IMR-90 (cell line): ENCODE results near the gene OGA. TPM values are rescaled to one million over a fixed set of nuclear protein-coding genes. Genes with fewer than 3 reads are reported as not detected.

ENCODE experiments used
- ATAC-seq: fragments of 200-7000 bp; cut with Tn5 transposase; 2 replicates; pipeline ENCODE4 v1.9.1; 2020; ENCODE audit warnings: low read depth, mild to moderate bottlenecking, moderate library complexity
- BruUV-seq: library from RNA; stranded (reverse); fragments of 400-500 nt; replicated peaks from 2 replicates; lab custom pipeline; 2021; lab: Mats Ljungman, UMichigan
- CTCF ChIA-PET: fragments of 300-600 bp; formaldehyde crosslinking; extraction: SDS; loops from one replicate; lab custom pipeline; 2021; ENCODE audit warnings: antibody characterized with exemption; lab: Yijun Ruan, JAX
- POLR2A ChIA-PET: fragments of 300-600 bp; sonication (Branson Sonifier 250); formaldehyde crosslinking; loops from one replicate; lab custom pipeline; 2022; ENCODE audit warnings: antibody characterized with exemption; ENCODE audit not compliant: unreplicated experiment; lab: Charles Lee
- DNase-seq: peaks from one replicate; pipeline ENCODE4 v3.0.0; 2013
- H2AFZ ChIP-seq: replicated peaks from 2 replicates; pipeline ENCODE3; 2013; ENCODE audit warnings: low read length, mild to moderate bottlenecking; ENCODE audit not compliant: poor library complexity
- H2AK5ac ChIP-seq: 2 replicates; pipeline ENCODE4 v1.6.1; 2013; ENCODE audit warnings: low read depth, low read length, inconsistent platforms
- H2AK9ac ChIP-seq: replicated peaks from 2 replicates; pipeline ENCODE3; 2013; ENCODE audit warnings: mild to moderate bottlenecking, low read depth, low read length, moderate library complexity; ENCODE audit not compliant: poor library complexity
- H2BK120ac ChIP-seq: 2 replicates; pipeline ENCODE4 v1.6.1; 2013; ENCODE audit warnings: low read depth, low read length, inconsistent platforms
- H2BK15ac ChIP-seq: 3 replicates; pipeline ENCODE4 v1.6.1; 2013; ENCODE audit warnings: low read depth, low read length, inconsistent platforms
- H2BK20ac ChIP-seq: 2 replicates; pipeline ENCODE4 v1.6.1; 2013; ENCODE audit warnings: low read depth, mild to moderate bottlenecking, inconsistent platforms, low read length, moderate library complexity
- H2BK5ac ChIP-seq: 2 replicates; pipeline ENCODE4 v1.6.1; 2013; ENCODE audit warnings: mild to moderate bottlenecking, low read depth, low read length, inconsistent platforms; ENCODE audit not compliant: poor library complexity, severe bottlenecking
- H3K14ac ChIP-seq: replicated peaks from 2 replicates; pipeline ENCODE4 v1.6.1; 2013; ENCODE audit warnings: low read depth, low read length, inconsistent platforms
- H3K18ac ChIP-seq: 2 replicates; pipeline ENCODE4 v1.6.1; 2013; ENCODE audit warnings: low read depth, low read length, control low read depth
- H3K23ac ChIP-seq: 2 replicates; pipeline ENCODE4 v1.6.1; 2013; ENCODE audit warnings: low read depth, low read length, inconsistent platforms
- H3K27ac ChIP-seq: 2 replicates; pipeline ENCODE4 v1.5.1; 2013; ENCODE audit warnings: mild to moderate bottlenecking, control low read depth, low read length; ENCODE audit not compliant: insufficient read depth
- H3K27me3 ChIP-seq: 2 replicates; pipeline ENCODE4 v1.6.1; 2013; ENCODE audit warnings: low read length; ENCODE audit not compliant: control insufficient read depth, insufficient read depth
- H3K36me3 ChIP-seq: 2 replicates; pipeline ENCODE4 v1.6.1; 2013; ENCODE audit warnings: low read length, mixed read lengths; ENCODE audit not compliant: control insufficient read depth, insufficient read depth
- H3K4ac ChIP-seq: 2 replicates; pipeline ENCODE4 v1.6.1; 2013; ENCODE audit warnings: low read depth, low read length, inconsistent platforms
- H3K4me1 ChIP-seq: 2 replicates; pipeline ENCODE4 v1.6.1; 2013; ENCODE audit warnings: low read length, mixed read lengths; ENCODE audit not compliant: control insufficient read depth, insufficient read depth
- H3K4me2 ChIP-seq: 2 replicates; pipeline ENCODE4 v1.6.1; 2013; ENCODE audit warnings: low read depth, mild to moderate bottlenecking, control low read depth, low read length, moderate library complexity
- H3K4me3 ChIP-seq: 2 replicates; pipeline ENCODE4 v1.5.1; 2013; ENCODE audit warnings: low read depth, mild to moderate bottlenecking, control low read depth, low read length, moderate library complexity; ENCODE audit not compliant: insufficient read depth
- H3K56ac ChIP-seq: 2 replicates; pipeline ENCODE4 v1.6.1; 2013; ENCODE audit warnings: low read length, inconsistent platforms; ENCODE audit not compliant: insufficient read depth; ENCODE audit errors: extremely low read depth
- H3K79me1 ChIP-seq, 2 experiments: 2 replicates each; pipeline ENCODE4 v1.6.1; 2013; ENCODE audit warnings: low read length in 2 of 2, inconsistent platforms in 1 of 2, low read depth in 1 of 2
- H3K9ac ChIP-seq: 2 replicates; pipeline ENCODE4 v1.6.1; 2013; ENCODE audit warnings: low read depth, low read length, control low read depth
- H3K9me1 ChIP-seq: 2 replicates; pipeline ENCODE4 v1.6.1; 2013; ENCODE audit warnings: low read length, inconsistent platforms; ENCODE audit not compliant: insufficient read depth
- H3K9me3 ChIP-seq: 2 replicates; pipeline ENCODE4 v1.6.1; 2013; ENCODE audit warnings: low read length; ENCODE audit not compliant: control insufficient read depth, insufficient read depth
- H4K20me1 ChIP-seq: 2 replicates; pipeline ENCODE4 v1.6.1; 2013; ENCODE audit warnings: low read length, inconsistent platforms; ENCODE audit not compliant: insufficient read depth
- H4K5ac ChIP-seq: 2 replicates; pipeline ENCODE4 v1.6.1; 2013; ENCODE audit warnings: mild to moderate bottlenecking, low read depth, low read length, control low read depth
- H4K8ac ChIP-seq, 2 experiments: 2 replicates each; pipeline ENCODE4 v1.6.1; 2013; ENCODE audit warnings: low read depth in 2 of 2, low read length in 2 of 2, control low read depth in 1 of 2, inconsistent platforms in 1 of 2
- H4K91ac ChIP-seq: 2 replicates; pipeline ENCODE4 v1.6.1; 2013; ENCODE audit warnings: low read depth, low read length, inconsistent platforms; ENCODE audit not compliant: insufficient read depth
- BHLHE40 ChIP-seq: fragments of 150-350 bp; IDR thresholded peaks from 2 replicates; pipeline ENCODE4 v1.6.1; 2016; ENCODE audit warnings: mild to moderate bottlenecking, low read depth, low read length
- CEBPB ChIP-seq: IDR thresholded peaks from 2 replicates; pipeline ENCODE4 v1.6.1; 2012; ENCODE audit warnings: low read depth, low read length, improper control_type of control experiment
- FOS ChIP-seq: fragments of 150-350 bp; IDR thresholded peaks from 2 replicates; pipeline ENCODE4 v1.6.1; 2016; ENCODE audit warnings: low read depth, low read length
- MAFK ChIP-seq: IDR thresholded peaks from 2 replicates; pipeline ENCODE4 v1.6.1; 2012; ENCODE audit warnings: low read depth, low read length, improper control_type of control experiment
- MAZ ChIP-seq: IDR thresholded peaks from 2 replicates; pipeline ENCODE4 v1.6.1; 2012; ENCODE audit warnings: low read depth, mild to moderate bottlenecking, low read length, improper control_type of control experiment, moderate library complexity, borderline replicate concordance
- MXI1 ChIP-seq: IDR thresholded peaks from 2 replicates; pipeline ENCODE4 v1.6.1; 2012; ENCODE audit warnings: low read depth, mild to moderate bottlenecking, low read length, moderate library complexity, borderline replicate concordance
- NFE2L2 ChIP-seq: fragments of 150-350 bp; IDR thresholded peaks from 2 replicates; pipeline ENCODE4 v1.6.1; 2016; ENCODE audit warnings: low read depth, mild to moderate bottlenecking, low read length
- POLR2A ChIP-seq: IDR thresholded peaks from 2 replicates; pipeline ENCODE4 v1.6.1; 2012; ENCODE audit warnings: mild to moderate bottlenecking, low read depth, low read length
- RAD21 ChIP-seq: IDR thresholded peaks from 2 replicates; pipeline ENCODE4 v1.6.1; 2012; ENCODE audit warnings: low read length, improper control_type of control experiment
- RCOR1 ChIP-seq: IDR thresholded peaks from 2 replicates; pipeline ENCODE4 v1.6.1; 2012; ENCODE audit warnings: mild to moderate bottlenecking, low read length, improper control_type of control experiment; ENCODE audit not compliant: insufficient replicate concordance
- RFX5 ChIP-seq: IDR thresholded peaks from 2 replicates; pipeline ENCODE4 v1.8.0; 2012; ENCODE audit warnings: low read depth, mild to moderate bottlenecking, low read length, moderate library complexity
- WGBS, 2 experiments: methylation state at CpG; one replicate each; pipeline versions ENCODE4 v1.1.5 to v1.1.7; 2013; ENCODE audit warnings: missing lambda C conversion rate in 2 of 2; ENCODE audit not compliant: insufficient read length in 1 of 2; ENCODE audit errors: extremely low coverage in 2 of 2; 5-methylcytosine and 5-hydroxymethylcytosine counted together
- dilution Hi-C: fragments of 300-500 bp; cut with HindIII; formaldehyde crosslinking; loops from one replicate; pipeline ENCODE4 v1.14.3; 2018; ENCODE audit warnings: low sequenced_read_pairs; ENCODE audit not compliant: unreplicated experiment
- in situ Hi-C: fragments of 300-500 bp; cut with MboI; formaldehyde crosslinking; loops from 3 replicates; pipeline ENCODE4 v1.14.3; 2019; ENCODE audit warnings: low sequenced_read_pairs, inconsistent platforms, mixed read lengths
- intact Hi-C: fragments of 100-400 bp; cut with micrococcal nuclease; formaldehyde crosslinking; loops from 2 replicates; pipeline ENCODE4 v1.10.0; 2022
- polyA plus RNA-seq, 3 experiments: library from polyadenylated mRNA; depleted of rRNA; stranded (reverse); fragments of >200 nt; gene quantifications; 2 replicates each; pipeline ENCODE4 v1.2.3, GENCODE V29; 2012; ENCODE audit warnings: low replicate concordance in 1 of 3
- total RNA-seq: library from RNA; depleted of rRNA; stranded (reverse); fragments of >200 nt; gene quantifications from 2 replicates; pipeline ENCODE4 v1.2.3, GENCODE V29; 2012
- TF ChIP-seq, protein P1 (sequence below): fragments of 150-350 bp; IDR thresholded peaks from 2 replicates; pipeline ENCODE4 v1.6.1; 2016; ENCODE audit warnings: low read depth, mild to moderate bottlenecking, low read length, moderate library complexity, borderline replicate concordance
- TF ChIP-seq, protein P2 (sequence below): fragments of 150-350 bp; IDR thresholded peaks from 2 replicates; pipeline ENCODE4 v1.6.1; 2017; ENCODE audit warnings: mild to moderate bottlenecking, antibody characterized with exemption, low read length, low read depth
- TF ChIP-seq, protein P3 (sequence below): conservative IDR thresholded peaks from 2 replicates; pipeline ENCODE4 v1.5.1; 2012; ENCODE audit warnings: mild to moderate bottlenecking, low read depth, low read length, improper control_type of control experiment

OGA gene
- total and polyA plus RNA-seq, 2 of the 4 experiments (the other 2 are of a cell fraction): 42.5 to 62.9 TPM

DNA sequence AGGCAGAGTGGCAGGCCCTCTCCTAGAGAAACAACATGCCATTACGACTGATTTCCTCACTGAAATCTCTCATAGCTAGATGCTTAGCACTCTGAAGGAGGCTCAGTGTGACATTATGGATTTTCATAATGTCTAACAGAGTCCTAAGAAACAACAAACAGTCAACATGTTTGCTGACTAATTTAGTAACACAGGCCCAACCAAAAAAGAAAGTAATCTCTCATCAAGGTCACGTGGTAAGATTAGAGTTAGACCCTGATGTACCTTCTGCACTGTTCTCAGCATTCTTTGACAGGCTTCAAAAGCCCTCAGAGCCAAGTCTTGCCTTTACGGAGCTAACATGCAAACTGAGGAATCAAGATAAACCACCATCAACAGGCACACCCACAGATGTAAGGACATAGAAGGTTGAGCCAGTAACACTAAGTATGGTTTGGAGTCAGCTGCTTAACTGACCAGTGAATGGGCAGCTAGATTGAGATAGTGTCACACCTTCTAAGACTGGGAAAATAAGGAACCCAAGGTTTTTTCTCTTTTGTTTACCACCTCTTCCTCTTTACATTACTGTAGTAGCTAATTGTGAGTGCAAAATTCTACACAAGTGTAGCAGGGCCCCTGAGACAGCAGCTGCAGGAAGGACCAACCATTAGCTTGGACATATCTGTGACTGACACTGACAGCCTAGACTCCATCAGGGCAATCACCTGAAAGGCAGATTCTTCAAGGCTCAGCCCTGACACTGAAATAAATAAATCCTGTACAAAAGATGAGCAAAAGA is 40.7 kb upstream of the OGA start:
- H2AFZ ChIP-seq: no peak overlapping the region
- H3K27ac ChIP-seq: no peak overlapping the region
- intact Hi-C loops: no loop called here
- no peak overlapping the region for H3K14ac ChIP-seq
- H3K36me3 ChIP-seq: 0 out of 2 replicates have a peak, but pooled peaks cover 1% of the 10 kb centered on the region
- no TSS peak for BruUV-seq
- no peak overlapping the region for H3K18ac ChIP-seq
- H2AK5ac ChIP-seq: no peak overlapping the region
- TF ChIP-seq RAD21: no peak
- TF ChIP-seq RFX5: no peak
- no peak for TF ChIP-seq POLR2A
- TF ChIP-seq RCOR1: no peak
- no peak for TF ChIP-seq NFE2L2
- TF ChIP-seq, protein P1, sequence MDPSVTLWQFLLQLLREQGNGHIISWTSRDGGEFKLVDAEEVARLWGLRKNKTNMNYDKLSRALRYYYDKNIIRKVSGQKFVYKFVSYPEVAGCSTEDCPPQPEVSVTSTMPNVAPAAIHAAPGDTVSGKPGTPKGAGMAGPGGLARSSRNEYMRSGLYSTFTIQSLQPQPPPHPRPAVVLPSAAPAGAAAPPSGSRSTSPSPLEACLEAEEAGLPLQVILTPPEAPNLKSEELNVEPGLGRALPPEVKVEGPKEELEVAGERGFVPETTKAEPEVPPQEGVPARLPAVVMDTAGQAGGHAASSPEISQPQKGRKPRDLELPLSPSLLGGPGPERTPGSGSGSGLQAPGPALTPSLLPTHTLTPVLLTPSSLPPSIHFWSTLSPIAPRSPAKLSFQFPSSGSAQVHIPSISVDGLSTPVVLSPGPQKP: no peak
- no peak for TF ChIP-seq MAZ
- TF ChIP-seq, protein P2, sequence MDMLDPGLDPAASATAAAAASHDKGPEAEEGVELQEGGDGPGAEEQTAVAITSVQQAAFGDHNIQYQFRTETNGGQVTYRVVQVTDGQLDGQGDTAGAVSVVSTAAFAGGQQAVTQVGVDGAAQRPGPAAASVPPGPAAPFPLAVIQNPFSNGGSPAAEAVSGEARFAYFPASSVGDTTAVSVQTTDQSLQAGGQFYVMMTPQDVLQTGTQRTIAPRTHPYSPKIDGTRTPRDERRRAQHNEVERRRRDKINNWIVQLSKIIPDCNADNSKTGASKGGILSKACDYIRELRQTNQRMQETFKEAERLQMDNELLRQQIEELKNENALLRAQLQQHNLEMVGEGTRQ: no peak
- no peak for TF ChIP-seq MXI1
- no peak for TF ChIP-seq BHLHE40
- no peak for TF ChIP-seq MAFK
- TF ChIP-seq, protein P3, sequence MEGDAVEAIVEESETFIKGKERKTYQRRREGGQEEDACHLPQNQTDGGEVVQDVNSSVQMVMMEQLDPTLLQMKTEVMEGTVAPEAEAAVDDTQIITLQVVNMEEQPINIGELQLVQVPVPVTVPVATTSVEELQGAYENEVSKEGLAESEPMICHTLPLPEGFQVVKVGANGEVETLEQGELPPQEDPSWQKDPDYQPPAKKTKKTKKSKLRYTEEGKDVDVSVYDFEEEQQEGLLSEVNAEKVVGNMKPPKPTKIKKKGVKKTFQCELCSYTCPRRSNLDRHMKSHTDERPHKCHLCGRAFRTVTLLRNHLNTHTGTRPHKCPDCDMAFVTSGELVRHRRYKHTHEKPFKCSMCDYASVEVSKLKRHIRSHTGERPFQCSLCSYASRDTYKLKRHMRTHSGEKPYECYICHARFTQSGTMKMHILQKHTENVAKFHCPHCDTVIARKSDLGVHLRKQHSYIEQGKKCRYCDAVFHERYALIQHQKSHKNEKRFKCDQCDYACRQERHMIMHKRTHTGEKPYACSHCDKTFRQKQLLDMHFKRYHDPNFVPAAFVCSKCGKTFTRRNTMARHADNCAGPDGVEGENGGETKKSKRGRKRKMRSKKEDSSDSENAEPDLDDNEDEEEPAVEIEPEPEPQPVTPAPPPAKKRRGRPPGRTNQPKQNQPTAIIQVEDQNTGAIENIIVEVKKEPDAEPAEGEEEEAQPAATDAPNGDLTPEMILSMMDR: no peak
- no peak for TF ChIP-seq CEBPB
- no peak for TF ChIP-seq FOS
- H4K91ac ChIP-seq: no peak overlapping the region
- H3K4ac ChIP-seq: no peak overlapping the region
- H4K8ac ChIP-seq: no peak overlapping the region
- dilution Hi-C loops: no loop called here
- H3K9me1 ChIP-seq: peaks cover 3% of the 10 kb centered on the region; the same call in 1 of the 2 replicates
- no peak overlapping the region for H3K56ac ChIP-seq
- H3K9me3 ChIP-seq: 0 out of 2 replicates have a peak, but pooled peaks cover 2% of the 10 kb centered on the region
- no peak overlapping the region for H3K4me2 ChIP-seq
- ATAC-seq (no peak), DNase-seq (no peak)
- no peaks in the 10 kb centered on the region for H3K27me3 ChIP-seq
- H2BK120ac ChIP-seq: no peak overlapping the region
- H4K5ac ChIP-seq: no peak overlapping the region
- CTCF ChIA-PET: interaction anchor here (0.6 to 1.4 kb wide), 4 partner anchors 12 to 23 kb away, joined by 4 to 5 read pairs (median 4); no protein-coding TSS in a partner anchor
- no peak overlapping the region for H3K23ac ChIP-seq
- H2BK5ac ChIP-seq: no peak overlapping the region
- in situ Hi-C loops: no loop called here
- H2BK20ac ChIP-seq: no peak overlapping the region
- no CpG with 5 or more reads among the region's 3 CpGs for WGBS, 2 experiments
- no peaks in the 10 kb centered on the region for H4K20me1 ChIP-seq
- H3K4me3 ChIP-seq: no peak overlapping the region
- POLR2A ChIA-PET: no interaction called here
- no peak overlapping the region for H2AK9ac ChIP-seq
- peaks cover 6 to 15% of the 10 kb centered on the region in 2 experiments for H3K79me1 ChIP-seq
- no peak overlapping the region for H2BK15ac ChIP-seq
- H3K4me1 ChIP-seq: 0 out of 2 replicates have a peak, but pooled peaks cover 2% of the 10 kb centered on the region
- no peak overlapping the region for H3K9ac ChIP-seq
